Ovary (tissue), 3 donors: ENCODE data around the gene NDE1.

ENCODE experiments used
- CTCF ChIP-seq, 3 donors: fragments of 450-650 bp in 2 of 3; fragments of 200-600 bp in 1 of 3; IDR thresholded peaks; one replicate each; pipeline versions ENCODE4 v1.5.1 to v1.8.0; 2016 to 2022; ENCODE audit warnings: antibody characterized with exemption in 3 of 3, mild to moderate bottlenecking in 1 of 3
- EP300 ChIP-seq: sonication (generic); formaldehyde crosslinking; IDR thresholded peaks from one replicate; pipeline ENCODE4 v1.6.1; 2017; ENCODE audit warnings: antibody characterized with exemption
- POLR2A ChIP-seq: fragments of 450-650 bp; IDR thresholded peaks from one replicate; pipeline ENCODE4 v1.6.1; 2017; ENCODE audit warnings: antibody characterized with exemption, mild to moderate bottlenecking, moderate library complexity
- donor health status: DM: no; HTN: no; CAD: no.

DNA sequence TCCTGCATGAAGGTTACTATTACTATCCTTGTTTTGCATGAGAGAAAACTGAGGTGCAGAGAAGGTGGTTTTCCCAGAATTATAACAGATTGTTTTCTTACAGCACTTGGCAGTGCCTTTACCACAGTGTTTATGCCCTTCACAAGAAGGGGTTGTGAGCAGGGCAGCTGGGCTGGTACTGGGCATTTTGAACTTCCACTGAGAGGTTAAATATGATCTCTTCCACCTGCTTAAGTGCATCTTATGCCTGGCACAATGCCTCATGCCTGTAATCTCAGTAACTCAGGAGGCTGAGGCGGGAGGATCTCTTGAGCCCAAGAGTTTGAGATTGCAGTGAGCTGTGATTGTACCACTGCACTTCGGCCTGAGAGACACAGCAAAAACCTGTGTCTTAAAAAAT lies 36.2 kb downstream of the NDE1 start:
- TF ChIP-seq CTCF (IDR thresholded peaks at IDR 0.05) (no peak), POLR2A (no peak), EP300 (no peak)
